CD4-positive, alpha-beta T cell treated with Interleukin-6 for 4 hours (primary cell): ENCODE data around the gene ZBTB48.

ENCODE experiments used
- DNase-seq: peaks from one replicate; pipeline ENCODE4 v3.0.0-alpha.2; 2020; ENCODE audit warnings: mixed read lengths

The ZBTB48 gene

DNA sequence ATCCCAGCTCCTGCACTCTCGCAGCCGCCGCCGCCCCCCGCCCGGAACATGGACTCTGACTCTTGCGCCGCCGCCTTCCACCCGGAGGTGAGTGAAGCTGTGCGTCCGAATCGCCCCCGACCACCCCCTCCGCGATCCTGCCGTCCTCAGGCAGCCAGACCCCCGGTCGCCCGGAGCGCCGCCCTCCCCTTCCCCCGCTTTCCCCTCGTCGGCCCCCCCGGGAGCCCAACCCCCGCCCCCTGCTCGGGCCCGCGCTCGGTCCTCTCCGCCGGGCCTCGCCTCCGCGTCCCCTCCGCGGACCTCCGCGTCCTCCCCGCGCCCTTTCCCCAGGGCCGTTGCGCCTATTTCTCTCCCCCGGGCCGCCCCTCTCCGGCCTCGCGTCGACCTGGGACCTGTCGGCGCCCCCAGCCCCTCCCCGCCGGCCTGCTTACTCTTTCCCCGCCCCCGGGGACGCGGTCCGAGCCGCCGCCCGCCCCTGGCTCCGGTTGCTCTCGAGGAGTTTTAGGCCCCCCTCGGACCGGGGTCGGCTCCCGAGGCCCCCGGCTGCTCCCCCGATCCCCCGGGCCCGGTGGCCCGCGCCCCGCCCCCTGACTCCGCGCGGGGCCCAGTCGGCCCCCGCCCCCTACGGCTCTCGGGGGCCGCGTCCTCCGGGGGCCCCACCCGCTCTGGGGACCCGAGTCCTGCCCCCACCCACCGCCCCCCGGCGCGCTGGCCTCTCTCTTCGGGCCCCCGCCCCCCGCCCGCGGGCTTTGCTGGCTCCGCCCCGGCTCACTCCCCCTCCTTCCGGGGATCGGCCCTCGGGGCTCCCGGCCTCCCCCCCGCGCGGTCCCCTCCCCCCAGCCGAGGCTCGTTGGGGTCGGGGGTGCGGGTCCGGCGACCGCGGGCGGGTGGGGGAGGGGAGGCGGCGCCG, 34.5 kb downstream of the ZBTB48 start:
- DNase-seq: peak; percentile 67

DNA sequence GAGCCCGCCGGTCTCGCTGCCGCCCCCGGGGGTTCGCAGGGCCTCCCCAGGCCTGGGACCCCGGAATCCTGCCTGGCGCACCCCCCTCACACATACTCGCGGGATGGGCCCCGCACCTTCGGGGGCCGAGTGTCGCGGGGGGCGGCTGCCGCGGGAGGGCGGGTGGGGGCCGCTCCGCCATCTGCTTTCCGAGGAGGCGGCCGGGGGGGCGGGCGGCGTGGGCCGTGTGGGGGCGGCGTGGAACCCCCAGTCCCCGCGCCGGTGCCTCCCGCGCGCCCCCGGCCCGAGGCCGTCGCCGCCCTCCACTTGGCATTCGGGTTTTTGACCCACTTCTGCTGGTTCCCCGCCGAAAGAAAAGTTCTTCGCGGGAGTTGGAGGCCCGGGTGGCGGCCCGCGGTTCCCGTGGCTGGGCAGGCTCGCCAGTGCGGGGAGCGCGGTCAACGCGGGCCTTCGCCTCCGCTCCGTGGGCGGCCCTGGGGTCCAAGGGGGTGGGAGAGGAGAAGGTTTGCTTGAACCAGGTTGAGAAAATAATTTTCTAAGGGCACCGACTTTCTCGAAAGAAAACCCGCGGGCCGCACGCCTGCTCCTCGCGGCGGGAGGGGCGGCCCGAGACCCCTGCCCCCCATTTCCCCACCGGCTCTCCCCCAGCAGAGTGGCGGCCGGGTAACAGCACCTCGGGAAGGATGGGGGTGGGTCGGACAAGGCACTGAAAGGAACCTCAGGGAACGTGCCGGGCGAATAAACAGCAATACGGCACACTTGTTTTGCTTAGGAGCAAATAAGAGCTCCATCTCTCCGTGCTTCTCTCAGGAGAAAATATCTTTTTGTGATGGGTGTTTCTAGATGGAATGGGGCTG, 35.4 kb downstream of the ZBTB48 start:
- DNase-seq: no peak

DNA sequence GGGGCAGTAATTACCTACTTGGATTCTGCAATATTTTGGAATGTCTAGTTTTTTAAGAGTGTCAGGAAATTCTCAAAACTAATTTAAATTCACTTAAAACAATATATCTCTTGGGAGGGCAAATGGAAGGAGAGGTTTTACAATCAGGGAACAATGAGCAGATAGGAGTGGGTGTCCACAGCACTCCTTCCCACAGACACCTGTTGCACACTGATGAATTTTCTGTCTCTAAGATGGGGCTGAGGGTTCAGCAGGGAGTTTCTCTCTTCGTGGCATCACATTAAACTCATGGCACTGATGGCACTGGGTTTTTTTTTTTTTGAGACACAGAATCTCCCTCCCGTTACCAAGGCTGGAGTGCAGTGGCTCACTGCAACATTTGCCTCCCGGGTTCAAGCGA, 39.3 kb downstream of the ZBTB48 start:
- DNase-seq: no peak

DNA sequence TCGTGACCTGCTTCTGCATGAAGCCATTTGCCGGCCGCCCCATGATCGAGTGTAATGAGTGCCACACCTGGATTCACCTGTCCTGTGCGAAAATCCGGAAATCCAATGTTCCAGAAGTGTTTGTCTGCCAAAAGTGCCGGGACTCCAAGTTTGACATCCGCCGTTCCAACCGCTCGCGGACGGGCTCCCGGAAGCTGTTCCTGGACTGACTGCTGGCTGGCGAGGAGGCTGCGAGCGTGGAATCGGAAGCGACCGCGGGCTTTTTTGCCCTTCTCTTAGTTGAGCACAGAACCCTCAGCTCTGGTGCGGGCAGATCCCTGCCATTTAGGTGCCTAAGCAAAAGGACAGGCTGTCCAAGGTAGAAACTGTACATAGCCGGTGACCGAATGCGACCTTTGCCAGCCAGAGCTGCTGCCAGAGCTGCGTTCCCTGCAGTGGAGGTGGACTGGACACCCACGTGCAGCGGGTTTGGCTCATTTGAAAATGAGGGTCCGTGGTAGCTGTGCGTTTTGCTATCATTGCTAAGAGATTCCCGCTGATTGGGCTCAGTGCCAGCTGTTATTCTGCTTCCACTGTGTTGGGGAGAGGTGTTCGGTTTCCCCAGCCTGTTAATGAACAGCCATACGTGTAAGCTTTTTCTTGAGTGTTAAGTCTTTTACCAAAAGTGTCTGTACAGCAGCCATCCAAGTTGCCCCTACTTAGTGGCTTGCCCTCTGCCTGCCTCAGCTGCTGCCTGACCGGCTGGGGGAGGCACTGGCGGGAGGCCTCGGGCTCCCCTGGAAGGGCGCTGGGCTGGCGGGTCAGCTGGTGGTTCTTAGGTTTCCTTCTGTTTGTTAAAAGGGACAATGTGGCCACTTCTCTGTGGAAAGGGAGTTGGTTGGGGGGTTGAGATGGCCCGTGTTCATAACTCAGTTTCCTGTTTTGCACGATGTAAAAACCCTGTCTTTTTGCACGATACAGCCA, 41.9 kb downstream of the ZBTB48 start:
- no peak for DNase-seq

DNA sequence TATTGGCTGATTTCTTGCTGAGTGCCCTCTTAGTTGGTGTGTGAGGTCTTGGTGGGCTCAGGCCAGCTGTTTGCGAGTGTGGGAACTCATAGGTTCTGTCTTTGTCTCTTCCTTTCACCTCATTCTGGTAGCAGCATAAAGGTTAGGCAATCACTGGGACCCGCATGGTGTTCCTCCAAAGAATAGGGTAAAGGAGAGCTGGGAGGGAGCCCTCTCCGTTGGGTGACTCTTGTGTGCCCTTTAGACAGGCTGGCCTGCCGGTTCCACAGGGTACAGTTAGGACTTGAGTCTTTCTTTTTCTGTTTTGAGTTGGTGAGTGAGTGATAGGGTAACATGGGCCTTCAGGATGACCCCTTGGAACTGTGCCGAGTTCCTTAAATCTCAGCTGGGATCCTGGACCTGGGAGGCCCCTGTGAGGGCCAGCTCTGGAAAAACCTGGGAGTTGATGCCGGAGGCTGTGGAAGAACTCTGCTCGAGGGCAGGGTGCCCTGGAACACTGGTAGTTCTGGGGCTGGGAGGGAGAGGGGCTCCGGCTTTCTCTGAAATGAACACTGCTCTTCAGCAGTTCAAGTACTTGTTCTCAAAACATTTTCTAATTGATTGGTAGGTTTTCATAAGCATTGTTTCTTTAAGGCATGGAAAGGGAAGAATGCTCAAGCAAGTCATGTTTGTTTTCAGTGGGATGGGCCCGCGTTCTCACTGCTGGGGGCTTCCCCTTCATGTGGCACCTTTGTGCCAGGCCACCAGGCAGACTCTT, 42.8 kb downstream of the ZBTB48 start:
- no peak for DNase-seq

DNA sequence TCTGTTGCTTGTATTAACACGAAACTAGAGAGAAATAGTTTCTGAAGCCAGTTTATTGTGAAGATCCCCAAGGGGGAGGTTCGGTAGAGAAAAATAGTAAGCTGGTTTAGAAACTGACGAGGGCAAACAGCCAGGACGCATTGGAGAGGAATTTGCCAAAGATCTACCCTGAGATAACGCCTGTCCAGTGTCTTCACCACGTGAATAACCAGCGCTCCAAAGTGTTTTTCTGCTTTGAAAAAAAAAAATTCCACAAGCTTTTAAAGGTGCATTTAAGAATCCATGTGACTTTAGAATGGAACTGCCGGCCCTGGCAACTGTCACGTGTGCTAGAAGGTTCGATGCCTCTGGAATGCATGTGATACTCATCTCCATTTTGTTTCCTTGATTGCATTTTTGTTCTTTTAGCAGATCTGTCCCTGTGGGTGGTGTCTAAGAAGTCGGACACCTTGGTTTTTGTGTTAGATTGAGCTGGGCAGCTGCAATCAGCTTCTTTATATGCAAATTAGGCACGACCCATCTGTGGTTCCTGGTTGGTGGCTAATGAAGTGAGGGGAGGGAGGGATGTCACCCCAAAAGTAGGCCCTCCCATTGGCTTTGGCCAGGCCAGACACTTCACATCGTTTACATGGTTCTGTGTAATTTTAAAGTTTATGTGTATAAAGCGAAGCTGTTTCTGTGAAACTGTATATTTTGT, 43.6 kb downstream of the ZBTB48 start:
- DNase-seq: no peak

DNA sequence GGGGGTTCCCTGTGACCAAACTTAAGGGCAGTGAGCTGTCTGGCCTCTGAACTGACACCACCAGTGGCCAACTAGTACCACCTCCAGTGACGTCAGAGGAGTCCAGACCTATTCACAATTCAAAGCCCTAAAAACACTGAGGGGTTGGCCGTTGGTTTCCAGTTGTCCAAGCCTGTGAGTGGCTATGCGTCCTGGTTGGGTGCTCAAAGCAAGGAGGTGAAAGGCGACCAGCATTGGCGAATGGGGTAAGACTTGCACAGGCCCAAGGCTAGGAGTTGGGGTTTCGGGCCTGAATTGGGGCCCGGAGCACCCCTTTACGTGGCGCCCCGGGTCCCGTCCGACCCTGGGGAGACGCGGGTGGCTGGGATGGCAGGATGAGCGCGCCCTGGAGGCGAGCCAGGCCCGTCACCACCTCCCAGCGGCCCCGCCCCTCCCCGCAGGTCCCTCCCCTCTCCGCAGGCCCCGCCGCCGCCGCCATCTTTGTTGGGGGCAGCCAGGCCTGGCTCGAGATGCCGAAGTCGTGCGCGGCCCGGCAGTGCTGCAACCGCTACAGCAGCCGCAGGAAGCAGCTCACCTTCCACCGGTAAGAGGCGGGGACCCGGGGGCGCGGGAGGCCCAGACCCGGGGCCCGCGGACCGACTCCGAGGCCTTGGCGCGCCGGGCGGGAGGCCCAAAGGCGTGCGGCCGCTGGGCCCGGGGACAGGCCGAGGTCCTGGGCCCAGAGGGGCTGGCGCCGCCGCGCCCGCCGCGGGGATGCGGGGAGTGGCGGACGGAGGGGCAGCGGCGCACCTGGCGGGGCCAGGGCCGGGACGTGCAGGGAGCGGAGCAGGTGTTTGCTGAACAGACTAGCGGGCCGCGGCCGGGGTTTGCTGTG, 45.2 kb downstream of the ZBTB48 start, which contains the start of gene THAP3:
TSS of gene THAP3 (plus strand) at position 159 of the 874 bp plus-strand sequence. CDS start at position 510, 351 bp downstream.
- DNase-seq: peak; percentile 93

DNA sequence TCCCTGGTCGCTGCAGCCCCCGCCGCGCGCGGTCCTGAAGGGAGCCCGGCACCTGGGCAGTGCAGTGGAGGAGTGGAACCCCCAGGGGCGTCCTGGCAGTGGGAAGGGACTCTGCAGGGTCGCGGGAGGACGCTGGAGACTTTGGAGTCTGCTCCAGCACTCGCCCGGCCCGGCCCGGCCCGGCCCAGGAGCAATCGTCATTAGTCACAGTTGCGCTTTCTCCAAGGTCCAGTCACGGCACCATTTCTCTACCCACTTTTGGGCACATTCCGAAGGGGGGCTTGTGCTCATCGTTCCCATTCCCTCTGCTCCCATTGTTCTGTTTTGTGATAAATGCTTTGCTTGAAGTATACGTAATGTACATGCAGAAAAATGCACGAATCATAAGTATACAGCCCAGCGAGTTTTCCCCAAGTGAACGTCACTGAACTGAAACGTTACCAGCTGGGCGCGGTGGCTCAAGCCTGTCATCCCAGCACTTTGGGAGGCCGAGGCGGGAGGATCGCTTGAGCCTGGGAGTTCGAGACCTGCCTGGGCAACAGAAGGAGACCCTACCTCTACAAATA, 45.9 kb downstream of the ZBTB48 start:
- DNase-seq: no peak

DNA sequence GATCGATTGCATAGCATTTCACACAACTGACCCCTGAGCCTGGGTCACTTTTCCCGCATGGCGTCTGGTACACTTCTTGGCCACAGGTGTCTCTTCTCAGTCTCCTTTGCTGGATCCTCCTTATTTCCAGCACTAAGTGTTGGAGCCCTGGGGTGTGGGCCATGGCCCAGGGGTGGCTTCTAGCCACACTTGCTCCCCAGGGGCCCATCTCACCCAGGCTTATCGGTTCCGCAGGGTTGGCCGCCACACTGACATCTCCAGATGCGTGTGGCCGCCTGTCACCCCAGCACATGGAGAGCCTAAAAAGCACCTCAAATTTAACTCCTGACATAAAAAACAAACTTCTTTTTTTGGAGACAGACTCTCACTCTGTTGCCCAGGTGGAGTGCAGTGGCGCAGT, 47.2 kb downstream of the ZBTB48 start:
- no peak for DNase-seq

DNA sequence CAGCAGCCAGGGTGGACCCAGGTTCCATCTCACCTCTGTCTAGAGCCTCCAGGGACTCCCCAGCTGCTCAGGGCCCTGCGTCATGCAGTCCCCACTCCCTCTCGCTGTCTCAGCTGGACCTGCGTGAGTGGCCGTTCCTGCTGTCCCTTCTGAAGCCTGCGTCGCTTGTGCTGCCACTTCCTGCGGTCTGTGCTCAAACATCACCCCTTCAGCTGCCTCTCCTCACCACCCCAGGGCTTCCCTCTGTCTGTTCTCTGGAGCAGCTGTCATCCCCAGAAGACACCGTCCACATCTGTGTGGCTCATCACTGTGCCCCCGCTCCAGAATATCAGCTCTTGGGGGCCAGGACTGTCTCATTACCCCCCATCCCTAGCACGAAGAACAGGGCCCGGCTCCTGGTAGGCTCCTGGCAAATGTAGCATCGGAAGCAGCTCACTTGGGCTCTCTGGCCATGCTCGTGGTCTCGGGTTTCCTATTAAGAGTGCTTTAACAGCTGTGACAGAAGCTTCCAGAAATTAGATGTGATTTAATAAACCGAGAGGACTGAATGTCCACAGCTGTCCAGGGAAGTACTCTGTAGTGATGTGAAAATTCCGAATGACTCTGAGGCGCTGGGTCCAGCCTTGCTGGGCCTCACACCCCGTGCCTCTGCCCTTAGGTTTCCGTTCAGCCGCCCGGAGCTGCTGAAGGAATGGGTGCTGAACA, 48.2 kb downstream of the ZBTB48 start:
- DNase-seq: no peak

DNA sequence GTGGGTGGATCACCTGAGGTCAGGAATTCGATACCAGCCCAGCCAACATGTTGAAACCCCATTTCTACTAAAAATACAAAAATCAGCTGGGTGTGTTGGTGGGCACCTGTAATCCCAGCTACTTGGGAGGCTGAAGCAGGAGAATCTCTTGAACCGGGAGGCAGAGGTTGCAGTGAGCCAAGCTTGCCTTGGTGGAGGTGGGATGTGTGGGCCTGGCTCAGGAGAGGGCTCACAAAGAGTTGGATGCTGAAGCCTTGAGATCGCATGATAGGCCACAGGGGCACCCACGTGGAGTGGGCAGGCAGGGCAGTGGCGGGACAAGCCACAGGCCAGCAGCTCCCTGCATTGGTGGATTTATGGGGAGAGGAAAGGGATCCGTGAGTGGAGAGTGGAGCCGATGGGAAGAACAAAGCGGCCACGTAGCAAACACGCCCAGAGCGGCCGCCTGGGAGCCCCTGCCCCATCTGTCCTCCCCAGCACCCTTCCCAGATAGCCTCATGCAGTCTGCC, 49.2 kb downstream of the ZBTB48 start:
- no peak for DNase-seq

DNA sequence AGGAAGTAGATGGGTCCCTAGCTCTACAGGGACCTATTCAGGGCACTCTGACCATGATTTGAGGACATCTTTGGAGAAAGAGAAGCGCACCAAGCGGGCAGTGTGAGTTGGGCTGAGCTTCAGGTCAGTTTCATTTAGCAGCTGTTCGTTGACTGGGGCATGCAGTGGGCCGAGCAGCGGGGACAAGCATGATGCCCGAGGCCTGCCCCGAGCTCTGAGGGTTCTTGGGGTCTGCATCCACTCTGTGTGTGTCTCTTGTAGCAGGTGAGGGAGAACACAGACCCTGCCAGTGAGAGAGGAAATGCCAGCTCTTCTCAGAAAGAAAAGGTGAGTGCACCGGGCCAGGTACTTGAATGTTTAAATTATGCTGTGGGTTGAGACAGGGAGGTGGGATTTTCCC, 50.2 kb downstream of the ZBTB48 start:
- DNase-seq: no peak

DNA sequence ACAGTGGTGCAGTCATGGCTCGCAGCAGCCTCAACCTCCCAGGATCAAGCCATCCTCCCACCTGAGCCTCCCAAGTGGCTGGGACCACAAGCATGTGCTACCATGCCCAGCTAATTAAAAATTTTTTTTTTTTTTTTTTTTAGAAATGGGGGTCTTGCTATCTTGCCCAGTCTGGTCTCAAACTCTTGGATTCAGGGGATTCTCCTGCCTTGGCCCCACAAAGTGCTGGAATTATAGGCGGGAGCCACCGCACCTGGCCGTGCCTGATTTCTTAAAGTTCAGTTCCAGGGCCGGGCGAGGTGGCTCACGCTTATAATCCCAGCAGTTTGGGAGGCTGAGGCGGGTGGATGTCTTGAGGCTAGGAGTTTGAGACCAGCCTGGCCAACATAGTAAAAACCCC, 51.3 kb downstream of the ZBTB48 start:
- no peak for DNase-seq

DNA sequence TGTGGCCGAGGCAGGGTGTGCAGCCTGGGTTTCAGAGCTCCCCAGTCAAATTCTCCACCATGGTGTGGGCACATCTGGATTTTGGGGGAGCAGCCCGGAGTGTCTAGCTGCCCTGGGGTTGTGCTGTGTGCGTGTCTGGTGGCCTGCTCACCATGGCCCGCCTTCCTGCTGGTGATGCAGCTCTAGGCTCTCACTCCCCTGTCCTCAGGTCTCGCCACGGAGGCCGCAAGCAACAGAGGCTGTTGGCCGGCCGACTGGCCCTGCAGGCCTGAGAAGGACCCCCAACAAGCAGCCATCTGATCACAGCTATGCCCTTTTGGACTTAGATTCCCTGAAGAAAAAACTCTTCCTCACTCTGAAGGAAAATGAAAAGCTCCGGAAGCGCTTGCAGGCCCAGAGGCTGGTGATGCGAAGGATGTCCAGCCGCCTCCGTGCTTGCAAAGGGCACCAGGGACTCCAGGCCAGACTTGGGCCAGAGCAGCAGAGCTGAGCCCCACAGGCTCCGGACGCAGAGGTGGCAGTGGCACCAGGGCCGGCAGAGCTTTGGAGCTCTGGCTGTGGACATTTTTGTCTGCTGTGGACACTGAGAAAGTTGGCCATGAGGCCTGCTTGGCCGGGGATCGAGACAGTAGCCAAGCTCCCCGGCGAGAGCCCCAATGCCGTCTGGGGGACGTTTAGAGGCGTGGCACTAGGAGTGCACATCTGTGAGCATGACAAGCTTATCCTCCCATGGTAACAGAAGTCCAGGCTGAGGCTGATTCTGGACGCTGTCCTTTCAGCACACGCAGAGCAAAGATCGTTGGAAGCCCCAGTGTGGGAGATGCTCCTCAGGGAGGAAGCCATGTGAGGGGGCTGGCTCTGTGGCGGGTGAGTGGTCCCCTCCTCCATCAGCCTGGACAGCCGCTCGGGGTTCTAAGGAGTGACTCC, 53.1 kb downstream of the ZBTB48 start:
- no peak for DNase-seq

DNA sequence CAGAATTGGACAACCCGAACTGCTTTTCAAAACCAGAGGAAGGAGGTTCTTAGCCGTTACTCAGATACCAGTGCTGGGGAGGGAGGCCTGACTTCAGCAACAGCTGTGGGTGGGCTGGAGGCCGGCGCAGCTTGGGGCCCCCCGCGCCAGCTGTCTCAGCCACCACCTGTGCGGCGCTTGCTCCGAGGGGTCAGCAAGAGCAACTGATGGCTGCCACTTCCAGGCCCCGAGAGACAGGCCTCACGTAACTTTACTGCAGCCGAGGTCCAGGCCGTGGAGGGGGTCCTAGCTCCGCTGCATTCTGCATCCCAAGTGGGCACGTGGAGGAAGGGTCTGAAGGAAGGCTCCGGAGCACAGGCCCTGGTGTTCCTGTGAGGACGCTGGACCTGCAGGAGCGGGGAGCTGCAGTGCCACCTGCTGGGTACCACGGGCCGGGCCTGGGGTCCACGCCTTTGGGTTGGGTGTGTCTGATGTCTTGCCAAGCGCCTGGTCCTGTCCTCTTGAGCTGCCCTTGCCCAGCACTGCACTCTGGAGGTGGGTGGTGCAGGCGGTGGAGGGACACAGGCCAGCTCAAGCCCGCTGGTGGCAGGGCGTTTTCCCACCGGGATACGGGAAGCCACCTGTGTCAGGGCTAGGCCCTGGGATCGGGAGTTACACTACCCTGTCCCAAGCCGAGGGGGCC, 54.7 kb downstream of the ZBTB48 start:
- DNase-seq: peak; percentile 62

DNA sequence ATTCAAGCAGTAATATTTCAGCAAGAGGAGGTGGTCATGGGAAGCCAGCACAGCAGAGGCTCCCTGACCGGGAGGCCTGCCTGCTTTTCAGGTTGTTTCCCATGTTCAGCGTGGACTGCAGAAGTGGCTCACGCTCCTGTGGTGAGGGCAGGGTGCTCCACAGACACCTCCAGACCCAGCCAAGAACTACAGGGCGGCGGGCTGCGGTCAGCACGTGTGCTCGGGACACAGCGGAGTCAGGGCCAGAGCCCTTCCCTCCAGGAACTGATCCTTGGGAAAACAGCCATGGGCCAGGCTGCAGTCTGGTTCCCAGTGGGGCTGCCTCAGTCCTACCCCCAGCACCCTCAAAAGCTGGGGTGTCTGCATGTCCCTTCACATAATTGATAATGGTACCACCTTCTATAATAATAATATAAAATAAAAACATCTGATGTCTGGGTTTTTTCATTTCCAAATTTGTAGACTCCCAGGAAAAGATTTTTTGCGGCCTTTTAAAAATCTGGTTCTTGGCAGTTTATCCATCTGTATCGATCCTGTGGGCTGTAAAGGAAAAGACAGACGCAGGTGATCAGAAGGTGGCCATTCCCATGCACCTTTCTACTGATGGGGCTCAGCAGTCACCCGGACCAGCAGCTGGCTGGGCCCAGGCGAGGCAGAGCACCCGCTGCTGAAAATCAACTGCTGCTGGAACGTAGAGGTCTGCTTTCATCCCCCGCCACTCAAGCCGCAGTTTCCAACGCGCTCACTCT, 55.5 kb downstream of the ZBTB48 start:
- no peak for DNase-seq
